ENCODE measurements around the gene BCL6.

GRCh38 chr3:187738331-187739093 lies 6.8 kb downstream of the BCL6 start:
- peak; percentile 40 for TF ChIP-seq POLR2A (IDR thresholded peaks at IDR 0.05; ENCODE audit: low read depth)
- peak; percentile 68 to 85 (median 76) for TF ChIP-seq CTCF (IDR thresholded peaks at IDR 0.05)

All from esophagus muscularis mucosa (tissue), 3 donors.